NCI-H1105 treated with DMSO at 0.1 percent for 48 hours (cell line): ENCODE data around the gene SF3B4.
A peak's percentile ranks its signal among the peaks of the same experiment; 100 is the strongest.
"Not testable (repeated sequence)": the region's sequence is repeated elsewhere in the genome, so short reads cannot be mapped to it uniquely, and the experiment has no call there.

Experiments
- DNase-seq: peaks from one replicate; lab custom pipeline; 2025; lab: John Stamatoyannopoulos, UW

The SF3B4 gene

GRCh38 chr1:149887456-149888246 lies 40.0 kb downstream of the SF3B4 start:
- peak; percentile 99 for DNase-seq

DNA sequence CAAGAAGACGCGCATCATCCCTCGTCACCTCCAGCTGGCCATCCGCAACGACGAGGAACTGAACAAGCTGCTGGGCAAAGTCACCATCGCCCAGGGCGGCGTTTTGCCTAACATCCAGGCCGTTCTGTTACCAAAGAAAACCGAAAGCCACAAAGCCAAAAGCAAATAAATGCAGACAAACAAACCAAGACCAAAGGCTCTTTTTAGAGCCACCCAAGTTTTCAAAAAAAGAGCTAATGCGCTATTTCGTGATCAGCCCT lies 40.5 kb downstream of the SF3B4 start:
- DNase-seq: not testable (repeated sequence)

DNA sequence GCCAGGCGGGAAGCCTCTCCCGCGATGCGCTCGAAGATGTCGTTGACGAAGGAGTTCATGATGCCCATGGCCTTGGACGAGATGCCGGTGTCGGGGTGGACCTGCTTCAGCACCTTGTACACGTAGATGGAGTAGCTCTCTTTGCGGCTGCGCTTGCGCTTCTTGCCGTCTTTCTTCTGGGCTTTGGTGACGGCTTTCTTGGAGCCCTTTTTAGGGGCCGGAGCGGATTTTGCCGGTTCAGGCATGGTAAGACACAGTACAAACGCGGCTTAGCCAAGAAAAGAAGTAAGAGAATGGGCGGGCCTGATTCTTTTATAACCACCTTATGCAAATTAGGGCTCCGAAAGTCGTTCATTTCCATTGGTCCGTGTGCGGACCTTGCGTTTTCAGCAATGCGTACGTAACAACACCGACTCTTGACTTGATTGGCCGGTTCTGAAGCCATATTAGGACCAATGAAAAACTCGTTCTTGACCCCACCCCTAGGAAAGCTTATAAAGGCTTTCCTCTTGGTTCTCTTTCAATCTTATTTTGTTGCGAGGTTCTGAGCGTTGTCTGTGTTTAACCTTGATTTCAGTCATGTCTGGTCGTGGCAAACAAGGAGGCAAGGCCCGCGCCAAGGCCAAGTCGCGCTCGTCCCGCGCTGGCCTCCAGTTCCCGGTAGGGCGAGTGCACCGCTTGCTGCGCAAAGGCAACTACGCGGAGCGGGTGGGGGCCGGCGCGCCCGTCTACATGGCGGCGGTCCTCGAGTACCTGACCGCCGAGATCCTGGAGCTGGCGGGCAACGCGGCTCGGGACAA lies 41.0 kb downstream of the SF3B4 start:
- peak; percentile 99 for DNase-seq

GRCh38 chr1:149886121-149886395 lies 41.5 kb downstream of the SF3B4 start:
- not testable (repeated sequence) for DNase-seq

DNA sequence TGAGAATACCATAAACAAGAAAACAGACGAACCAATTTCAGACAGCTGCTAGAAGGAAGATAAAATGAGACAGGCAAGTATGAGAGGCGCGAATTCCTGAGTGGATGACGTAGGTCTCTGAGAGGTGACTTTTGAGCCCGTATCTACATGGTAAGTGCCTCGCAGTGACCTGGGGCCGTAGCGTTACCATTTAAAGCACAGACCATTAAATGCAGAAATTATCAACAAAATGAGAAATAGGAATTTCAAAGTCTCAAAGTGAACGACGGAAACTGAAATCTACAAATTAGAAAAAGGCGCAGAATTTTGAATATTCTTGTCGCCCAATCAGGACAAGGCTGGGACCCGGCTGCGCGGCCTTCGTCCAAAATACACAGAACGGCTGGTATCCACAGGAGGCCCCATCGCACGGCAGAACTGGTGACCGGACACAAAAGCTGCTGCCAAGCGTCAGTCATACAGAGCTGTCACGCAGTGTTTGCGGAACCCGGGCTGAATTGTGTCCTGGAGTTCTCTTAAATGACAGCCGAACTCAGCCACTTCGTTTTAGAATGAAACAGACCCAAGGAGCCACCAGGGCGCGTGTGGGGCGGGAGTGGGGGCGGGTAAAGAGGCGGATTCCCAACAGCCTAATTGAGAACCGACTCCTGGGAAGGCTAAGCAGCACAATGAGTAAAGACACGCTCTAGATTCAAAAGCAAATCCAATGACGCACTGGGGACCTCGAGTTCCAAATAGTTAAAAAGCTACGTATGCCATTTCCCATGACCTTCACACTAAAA lies 42.1 kb downstream of the SF3B4 start:
- peak; percentile 84 for DNase-seq

- peak; percentile 46 for DNase-seq
Measured at GRCh38 chr1:149884433-149885338, 42.9 kb downstream of the SF3B4 start.

DNA sequence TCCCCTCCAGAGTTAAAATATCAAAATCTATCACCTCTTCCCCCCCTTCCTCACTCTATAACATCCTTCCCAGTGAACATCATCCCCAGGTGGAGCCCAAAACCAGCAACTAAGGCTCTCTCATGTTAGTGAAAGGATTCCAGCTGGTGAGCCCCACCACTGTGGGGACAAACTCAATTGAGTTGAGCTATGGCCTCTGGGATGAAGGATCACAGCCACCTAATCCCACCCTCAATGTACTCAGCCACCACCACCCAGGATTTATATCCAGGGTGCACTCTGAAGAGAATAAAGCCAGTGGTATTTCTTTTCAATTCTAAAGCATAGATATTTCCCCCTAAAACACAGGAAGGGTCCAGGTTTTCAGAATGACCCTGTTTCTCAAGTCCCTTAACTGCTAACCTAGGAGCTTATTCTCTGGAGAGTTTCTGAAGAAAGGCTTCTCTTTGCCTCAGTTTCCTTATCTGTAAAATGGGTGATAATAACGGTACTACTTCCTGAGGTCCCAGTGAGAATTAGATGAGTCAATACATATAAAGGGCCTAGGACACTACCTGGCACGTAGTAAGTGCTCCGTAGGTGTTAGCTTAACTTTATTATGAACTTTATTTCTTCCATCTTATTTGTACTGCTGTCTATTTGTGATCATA lies 43.9 kb downstream of the SF3B4 start:
- DNase-seq: no peak

DNA sequence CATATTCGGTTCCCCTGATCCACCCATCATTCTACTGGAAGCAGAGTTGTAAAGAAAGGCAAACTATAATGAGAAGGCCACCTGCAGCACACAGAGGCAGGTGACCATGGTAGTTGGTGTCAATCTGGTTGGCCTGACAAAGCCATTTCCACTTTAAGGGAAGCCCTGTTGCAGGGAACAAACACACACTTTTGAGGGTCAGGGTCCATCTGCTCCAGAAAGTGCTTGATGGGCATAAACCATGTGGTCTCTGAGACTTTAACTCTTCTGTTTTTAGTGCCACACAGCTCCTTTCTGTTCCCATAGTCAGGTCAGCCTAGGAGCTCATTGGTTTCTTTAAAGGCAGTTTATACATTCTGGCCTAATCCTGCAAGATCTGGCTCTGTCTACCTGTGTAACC lies 45.7 kb downstream of the SF3B4 start:
- DNase-seq: no peak

GRCh38 chr1:149879556-149879955 lies 48.0 kb downstream of the SF3B4 start:
- DNase-seq: no peak

GRCh38 chr1:149877211-149877946 lies 50.2 kb downstream of the SF3B4 start:
- DNase-seq: no peak
